Neural progenitor cell (in vitro differentiated cells): ENCODE measurements around the gene ADCY1. TPM values are rescaled to one million over a fixed set of nuclear protein-coding genes. Genes with fewer than 3 reads are reported as not detected.
A peak's percentile ranks its signal among the peaks of the same experiment; 100 is the strongest.

ENCODE experiments used
- DNase-seq: peaks from one replicate; pipeline ENCODE4 v3.0.0-alpha.2; 2016; ENCODE audit warnings: low spot score
- H2AFZ ChIP-seq: fragments of 200-600 bp; sonication (generic); replicated peaks from 2 replicates; pipeline ENCODE4 v1.6.1; 2016; ENCODE audit warnings: antibody characterized with exemption
- H3F3A ChIP-seq: fragments of 200-600 bp; sonication (generic); 2 replicates; pipeline ENCODE4 v1.6.1; 2016; ENCODE audit warnings: antibody characterized with exemption, low read depth
- H3K27ac ChIP-seq: fragments of 200-600 bp; sonication (generic); 2 replicates; pipeline ENCODE4 v1.5.1; 2016; ENCODE audit warnings: mild to moderate bottlenecking
- H3K27me3 ChIP-seq: fragments of 200-600 bp; sonication (generic); 2 replicates; pipeline ENCODE4 v1.6.1; 2016; ENCODE audit warnings: mild to moderate bottlenecking, moderate library complexity
- H3K36me3 ChIP-seq: fragments of 200-600 bp; sonication (generic); 2 replicates; pipeline ENCODE4 v1.5.1; 2016
- H3K4me1 ChIP-seq: fragments of 200-600 bp; sonication (generic); 2 replicates; pipeline ENCODE4 v1.6.1; 2016; ENCODE audit warnings: mixed run types
- H3K4me2 ChIP-seq: fragments of 200-600 bp; sonication (generic); 2 replicates; pipeline ENCODE4 v1.6.1; 2016
- H3K4me3 ChIP-seq: fragments of 200-600 bp; sonication (generic); 2 replicates; pipeline ENCODE4 v1.5.1; 2016
- H3K79me2 ChIP-seq: fragments of 200-600 bp; sonication (generic); 2 replicates; pipeline ENCODE4 v1.6.1; 2016; ENCODE audit warnings: low read depth
- H3K9ac ChIP-seq: fragments of 200-600 bp; sonication (generic); 2 replicates; pipeline ENCODE4 v1.6.1; 2016
- H3K9me3 ChIP-seq: fragments of 200-600 bp; sonication (generic); 2 replicates; pipeline ENCODE4 v1.5.1; 2016; ENCODE audit warnings: low read depth
- H4K20me1 ChIP-seq: fragments of 200-600 bp; sonication (generic); 2 replicates; pipeline ENCODE4 v1.6.1; 2016; ENCODE audit warnings: low read depth
- H3K27ac Mint-ChIP-seq: 3 replicates; pipeline ENCODE4 v1.8.0; 2021; ENCODE audit warnings: mixed read lengths
- H3K27me3 Mint-ChIP-seq: 2 replicates; pipeline ENCODE4 v1.8.0; 2022; ENCODE audit warnings: low read depth, mild to moderate bottlenecking, inconsistent platforms, moderate library complexity, mixed read lengths; ENCODE audit not compliant: insufficient read depth
- H3K36me3 Mint-ChIP-seq: 3 replicates; pipeline ENCODE4 v1.8.0; 2021; ENCODE audit warnings: mixed read lengths
- H3K4me1 Mint-ChIP-seq: 3 replicates; pipeline ENCODE4 v1.8.0; 2021; ENCODE audit warnings: mixed read lengths
- H3K4me3 Mint-ChIP-seq: 3 replicates; pipeline ENCODE4 v1.8.0; 2021; ENCODE audit warnings: mild to moderate bottlenecking, moderate library complexity, mixed read lengths
- H3K9me3 Mint-ChIP-seq: 3 replicates; pipeline ENCODE4 v1.8.0; 2020; ENCODE audit warnings: mixed read lengths
- EZH2 ChIP-seq: fragments of 200-600 bp; sonication (generic); IDR thresholded peaks from 2 replicates; pipeline ENCODE4 v1.6.1; 2017; ENCODE audit warnings: antibody characterized with exemption, mild to moderate bottlenecking, moderate library complexity
- EZH2phosphoT487 ChIP-seq: fragments of 200-600 bp; sonication (generic); IDR thresholded peaks from 2 replicates; pipeline ENCODE4 v1.6.1; 2017; ENCODE audit warnings: antibody characterized with exemption
- total RNA-seq: library from RNA; depleted of rRNA; stranded (reverse); fragments of >200 nt; gene quantifications from 2 replicates; pipeline ENCODE4 v1.2.3, GENCODE V29; 2015; ENCODE audit warnings: low replicate concordance
- TF ChIP-seq, protein P1 (sequence below): fragments of 200-600 bp; sonication (generic); IDR thresholded peaks from 2 replicates; pipeline ENCODE4 v1.5.1; 2017; ENCODE audit warnings: antibody characterized with exemption, mild to moderate bottlenecking

Gene ADCY1
- total RNA-seq, 1 donor from 2014 or later: 7.4 TPM

DNA sequence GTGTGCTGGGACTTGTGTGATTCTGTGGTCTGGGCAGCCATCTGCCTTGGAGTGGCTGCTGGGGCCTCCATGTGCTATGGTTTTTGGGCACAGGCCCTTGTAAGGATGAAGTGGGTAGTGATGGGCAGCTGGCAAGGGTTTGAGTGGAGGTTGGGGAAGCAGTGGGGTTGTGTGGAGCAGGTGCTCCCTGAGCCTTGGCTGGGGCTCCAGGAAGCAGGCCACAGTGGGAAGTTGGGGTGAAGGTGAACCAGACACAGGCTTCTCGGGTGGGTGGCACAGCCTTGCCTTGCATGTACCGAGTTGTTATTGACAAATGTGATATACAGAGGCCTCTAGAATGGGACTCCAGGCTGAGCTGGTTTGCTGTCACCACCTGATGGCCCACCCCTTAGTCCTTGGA is 82.3 kb downstream of the ADCY1 start:
- Mint-ChIP-seq H3K27me3 (no peaks in the 10 kb centered on the region), H3K36me3 (peaks cover 5% of the 10 kb centered on the region), H3K9me3 (no peaks in the 10 kb centered on the region), H3K4me1 (no peaks in the 10 kb centered on the region), H3K4me3 (no peak overlapping the region), H3K27ac (no peak overlapping the region)
- Histone ChIP-seq H3K79me2 (no peaks in the 10 kb centered on the region), H3K27me3 (no peaks in the 10 kb centered on the region), H3K9ac (no peak overlapping the region), H3K4me2 (no peak overlapping the region), H3K4me1 (no peaks in the 10 kb centered on the region), H3K9me3 (no peaks in the 10 kb centered on the region), H3K4me3 (no peak overlapping the region), H4K20me1 (no peaks in the 10 kb centered on the region), H3F3A (no peaks in the 10 kb centered on the region), H3K36me3 (no peaks in the 10 kb centered on the region), H3K27ac (no peak overlapping the region), H2AFZ (no peak overlapping the region)
- DNase-seq: no peak
- TF ChIP-seq EZH2 (no peak), EZH2phosphoT487 (no peak)
- TF ChIP-seq, protein P1, sequence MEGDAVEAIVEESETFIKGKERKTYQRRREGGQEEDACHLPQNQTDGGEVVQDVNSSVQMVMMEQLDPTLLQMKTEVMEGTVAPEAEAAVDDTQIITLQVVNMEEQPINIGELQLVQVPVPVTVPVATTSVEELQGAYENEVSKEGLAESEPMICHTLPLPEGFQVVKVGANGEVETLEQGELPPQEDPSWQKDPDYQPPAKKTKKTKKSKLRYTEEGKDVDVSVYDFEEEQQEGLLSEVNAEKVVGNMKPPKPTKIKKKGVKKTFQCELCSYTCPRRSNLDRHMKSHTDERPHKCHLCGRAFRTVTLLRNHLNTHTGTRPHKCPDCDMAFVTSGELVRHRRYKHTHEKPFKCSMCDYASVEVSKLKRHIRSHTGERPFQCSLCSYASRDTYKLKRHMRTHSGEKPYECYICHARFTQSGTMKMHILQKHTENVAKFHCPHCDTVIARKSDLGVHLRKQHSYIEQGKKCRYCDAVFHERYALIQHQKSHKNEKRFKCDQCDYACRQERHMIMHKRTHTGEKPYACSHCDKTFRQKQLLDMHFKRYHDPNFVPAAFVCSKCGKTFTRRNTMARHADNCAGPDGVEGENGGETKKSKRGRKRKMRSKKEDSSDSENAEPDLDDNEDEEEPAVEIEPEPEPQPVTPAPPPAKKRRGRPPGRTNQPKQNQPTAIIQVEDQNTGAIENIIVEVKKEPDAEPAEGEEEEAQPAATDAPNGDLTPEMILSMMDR: no peak

DNA sequence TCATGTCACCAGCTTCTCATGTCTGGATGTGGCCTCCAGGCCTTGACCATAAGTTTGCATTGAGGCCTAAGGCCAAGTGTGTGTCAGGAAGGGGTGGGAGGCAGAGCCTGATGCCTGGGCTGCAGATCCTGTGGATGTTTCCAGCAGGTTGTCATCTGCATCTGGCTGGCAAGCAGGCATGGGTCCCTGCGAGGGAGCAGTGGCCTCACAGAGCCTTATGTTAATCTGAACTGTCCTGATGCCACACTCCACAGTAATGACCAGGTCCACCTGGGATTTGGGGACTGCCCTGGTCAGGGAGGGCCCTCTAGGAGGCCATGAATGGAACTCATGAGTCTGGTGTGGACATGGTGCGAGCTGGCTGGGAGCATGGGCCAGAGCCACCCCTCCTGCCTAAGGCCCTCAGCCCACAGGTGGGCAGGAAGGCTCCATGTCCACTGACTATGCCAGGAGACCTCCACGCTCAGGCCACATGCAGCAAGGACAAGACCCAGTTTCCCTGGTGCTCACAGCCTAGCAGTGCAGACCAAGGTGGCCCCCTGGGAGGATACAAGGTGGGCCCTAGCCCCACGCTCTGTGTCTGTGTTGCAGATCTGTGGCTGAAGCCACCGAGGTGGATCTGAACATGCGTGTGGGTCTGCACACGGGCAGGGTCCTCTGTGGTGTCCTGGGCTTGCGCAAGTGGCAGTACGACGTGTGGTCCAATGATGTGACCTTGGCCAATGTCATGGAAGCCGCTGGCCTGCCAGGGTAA is 83.1 kb downstream of the ADCY1 start:
- H3K9me3 ChIP-seq: no peaks in the 10 kb centered on the region
- H3K9ac ChIP-seq: no peak overlapping the region
- no peaks in the 10 kb centered on the region for H3K79me2 ChIP-seq
- H3K4me3 ChIP-seq: no peak overlapping the region
- H3K4me2 ChIP-seq: no peak overlapping the region
- Mint-ChIP-seq H3K27ac (peak overlapping the region; percentile 50), H3K4me1 (no peaks in the 10 kb centered on the region), H3K27me3 (no peaks in the 10 kb centered on the region), H3K4me3 (no peak overlapping the region), H3K36me3 (peaks cover 3% of the 10 kb centered on the region), H3K9me3 (no peaks in the 10 kb centered on the region)
- H3K4me1 ChIP-seq: no peaks in the 10 kb centered on the region
- H2AFZ ChIP-seq: no peak overlapping the region
- H3K27ac ChIP-seq: no peak overlapping the region
- H4K20me1 ChIP-seq: no peaks in the 10 kb centered on the region
- H3F3A ChIP-seq: no peaks in the 10 kb centered on the region
- TF ChIP-seq, protein P1: no peak
- TF ChIP-seq EZH2: no peak
- TF ChIP-seq EZH2phosphoT487: no peak
- DNase-seq: no peak
- H3K27me3 ChIP-seq: no peaks in the 10 kb centered on the region
- no peaks in the 10 kb centered on the region for H3K36me3 ChIP-seq

DNA sequence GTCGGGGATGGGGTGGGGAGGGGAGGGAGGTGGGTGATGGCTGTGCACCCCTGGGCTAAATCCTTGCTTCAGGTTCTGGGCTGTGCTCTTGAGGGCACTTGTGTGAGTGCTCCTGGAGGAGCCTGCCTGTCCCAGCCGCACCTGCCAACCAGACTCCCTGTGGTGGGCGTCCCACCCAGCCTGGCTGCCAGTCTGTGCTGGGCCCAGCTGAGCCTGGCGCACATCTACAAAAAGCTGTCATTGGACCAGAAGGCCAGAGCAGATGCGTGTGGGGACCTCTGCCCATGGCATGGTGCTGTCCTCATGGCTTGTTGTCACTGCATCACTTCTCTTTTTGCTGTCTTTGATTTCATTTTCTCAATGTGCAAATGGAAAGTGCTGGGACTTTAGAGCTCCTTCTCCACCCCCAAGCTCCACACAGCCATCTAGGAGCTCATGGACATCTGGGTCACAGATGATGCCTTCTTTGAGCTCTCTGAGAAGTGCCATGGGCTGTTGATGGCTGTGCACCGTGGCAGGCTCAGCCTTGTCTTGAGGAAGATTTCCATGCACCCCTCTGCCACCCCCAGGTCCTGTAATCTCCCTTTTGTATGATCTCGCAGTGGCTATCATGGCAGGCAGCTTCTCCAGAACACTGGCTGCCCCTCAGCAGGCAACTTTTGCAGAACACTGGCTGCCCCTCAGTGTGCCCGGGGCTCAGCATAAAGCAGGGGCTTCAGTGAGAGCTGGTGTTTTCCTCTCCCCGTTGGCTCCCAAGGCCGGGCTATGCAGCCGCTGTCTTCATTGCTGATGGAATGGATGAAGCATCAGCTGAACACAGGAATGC is 83.9 kb downstream of the ADCY1 start:
- Histone ChIP-seq H3K4me3 (no peak overlapping the region), H3K27ac (no peak overlapping the region), H3K79me2 (no peaks in the 10 kb centered on the region), H3K9ac (no peak overlapping the region), H3K36me3 (no peaks in the 10 kb centered on the region), H4K20me1 (no peaks in the 10 kb centered on the region), H2AFZ (no peak overlapping the region), H3K4me1 (no peaks in the 10 kb centered on the region), H3K27me3 (no peaks in the 10 kb centered on the region), H3K4me2 (no peak overlapping the region), H3F3A (no peaks in the 10 kb centered on the region), H3K9me3 (no peaks in the 10 kb centered on the region)
- no peak overlapping the region for H3K27ac Mint-ChIP-seq
- no peak overlapping the region for H3K4me3 Mint-ChIP-seq
- H3K4me1 Mint-ChIP-seq: no peaks in the 10 kb centered on the region
- no peaks in the 10 kb centered on the region for H3K9me3 Mint-ChIP-seq
- no peak for DNase-seq
- peaks cover 4% of the 10 kb centered on the region for H3K36me3 Mint-ChIP-seq
- TF ChIP-seq EZH2 (no peak), EZH2phosphoT487 (no peak)
- TF ChIP-seq, protein P1: no peak
- H3K27me3 Mint-ChIP-seq: peaks cover 3% of the 10 kb centered on the region
